8988T (cell line): ENCODE measurements around the gene TSPAN1.

ENCODE experiments used
- DNase-seq: peaks from one replicate; pipeline ENCODE4 v3.0.0; 2011

The TSPAN1 gene

GRCh38 chr1:46174448-46175231 is at the start of gene TSPAN1:
Gene TSPAN1 (plus strand): TSS chr1:46175087. CDS start chr1:46181108, 6,021 bp downstream.
- DNase-seq, result no peak

GRCh38 chr1:46128344-46128743 is 46.5 kb upstream of the TSPAN1 start:
- no peak for DNase-seq

GRCh38 chr1:46130121-46130520 is 44.8 kb upstream of the TSPAN1 start:
- no peak for DNase-seq

GRCh38 chr1:46130606-46131005 is 44.3 kb upstream of the TSPAN1 start:
- DNase-seq, result no peak

- DNase-seq, result no peak
Measured at GRCh38 chr1:46131093-46131492, 43.8 kb upstream of the TSPAN1 start.

GRCh38 chr1:46131712-46132528 is 43.0 kb upstream of the TSPAN1 start:
- DNase-seq, result no peak

- DNase-seq, result peak; percentile 79
Measured at GRCh38 chr1:46132529-46133180, 42.2 kb upstream of the TSPAN1 start, which contains the start of gene PIK3R3. Gene PIK3R3 (minus strand): TSS chr1:46132629. CDS start chr1:46131952, 677 bp downstream.

- peak; percentile 34 for DNase-seq
Measured at GRCh38 chr1:46133181-46133658, 41.7 kb upstream of the TSPAN1 start.

- DNase-seq, result no peak
Measured at GRCh38 chr1:46133781-46134350, 41.0 kb upstream of the TSPAN1 start.

- no peak for DNase-seq
Measured at GRCh38 chr1:46134660-46135331, 40.1 kb upstream of the TSPAN1 start.

GRCh38 chr1:46136711-46137110 is 38.2 kb upstream of the TSPAN1 start:
- no peak for DNase-seq

- DNase-seq, result no peak
Measured at GRCh38 chr1:46137916-46138315, 37.0 kb upstream of the TSPAN1 start.

GRCh38 chr1:46148318-46148717 is 26.6 kb upstream of the TSPAN1 start:
- no peak for DNase-seq

- no peak for DNase-seq
Measured at GRCh38 chr1:46150085-46150484, 24.8 kb upstream of the TSPAN1 start.

- DNase-seq, result no peak
Measured at GRCh38 chr1:46152016-46152415, 22.9 kb upstream of the TSPAN1 start.

GRCh38 chr1:46153228-46153627 is 21.7 kb upstream of the TSPAN1 start:
- DNase-seq, result no peak

GRCh38 chr1:46153732-46154131 is 21.2 kb upstream of the TSPAN1 start:
- no peak for DNase-seq

- DNase-seq, result no peak
Measured at GRCh38 chr1:46157916-46158311, 17.0 kb upstream of the TSPAN1 start.

GRCh38 chr1:46158312-46159281 is 16.3 kb upstream of the TSPAN1 start:
- DNase-seq, result no peak

GRCh38 chr1:46159516-46159915 is 15.4 kb upstream of the TSPAN1 start:
- no peak for DNase-seq

- DNase-seq, result no peak
Measured at GRCh38 chr1:46160212-46160611, 14.7 kb upstream of the TSPAN1 start.
